ENCODE results near the gene HHEX.

DNA sequence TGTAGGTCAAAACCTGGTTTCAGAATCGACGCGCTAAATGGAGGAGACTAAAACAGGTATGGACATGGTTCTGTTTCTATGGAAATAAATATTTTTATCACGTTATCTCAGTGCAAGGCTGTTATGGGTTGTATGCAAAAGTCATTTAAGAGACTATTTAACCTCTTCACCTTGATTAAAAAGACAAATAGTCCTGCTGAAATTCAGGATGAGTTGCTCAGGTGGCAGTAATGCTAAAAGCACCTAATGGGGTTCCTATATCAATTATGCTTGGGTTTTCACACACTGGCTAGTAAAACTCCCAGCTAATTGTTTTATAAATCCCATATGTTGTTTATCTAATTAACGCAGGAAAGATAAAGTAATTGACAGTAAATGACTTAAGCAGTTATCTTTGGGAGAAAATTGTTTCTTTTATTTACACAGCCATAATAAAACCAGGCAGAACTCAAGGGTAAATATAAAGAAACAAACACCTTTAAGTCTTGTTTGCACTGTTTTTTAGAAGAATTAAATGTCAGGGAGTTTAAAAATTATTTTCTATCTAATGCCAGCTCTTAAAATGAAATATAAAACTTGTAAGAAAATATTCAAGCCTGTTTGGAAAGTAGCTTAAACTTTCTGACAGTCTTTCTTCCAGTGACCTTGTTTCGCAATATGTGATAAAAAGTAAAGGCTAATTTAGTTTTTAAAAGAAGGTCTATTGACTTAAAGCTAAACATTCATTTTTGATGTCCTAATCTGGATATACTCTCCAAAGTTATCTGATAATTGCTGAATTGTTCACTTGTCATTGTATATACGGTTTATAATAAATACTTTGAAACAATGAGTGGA, 3.2 kb downstream of the HHEX start:
- no peak for TF ChIP-seq CTCF (IDR thresholded peaks at IDR 0.05)
- TF ChIP-seq POLR2A (IDR thresholded peaks at IDR 0.05): no peak
